H1 (cell line): ENCODE data around the gene CKB. TPM values are rescaled to one million over a fixed set of nuclear protein-coding genes. Genes with fewer than 3 reads are reported as not detected.

ENCODE experiments used
- CTCF ChIA-PET: fragments of 300-600 bp; sonication (Branson Sonifier 250); formaldehyde crosslinking; loops from one replicate; lab custom pipeline; 2021; ENCODE audit not compliant: partially characterized antibody; lab: Charles Lee
- POLR2A ChIA-PET: fragments of 300-600 bp; sonication (Branson Sonifier 250); formaldehyde crosslinking; loops from one replicate; lab custom pipeline; 2021; ENCODE audit warnings: inconsistent platforms; ENCODE audit not compliant: partially characterized antibody; lab: Charles Lee
- DNase-seq, 2 experiments: peaks; one replicate each; pipeline versions ENCODE4 v3.0.0 to v3.0.0-alpha.2; 2010 to 2022; ENCODE audit warnings: low spot score in 2 of 2, low read depth in 1 of 2, mixed read lengths in 1 of 2
- FAIRE-seq: peaks from 2 replicates; lab custom pipeline; 2011; peaks lifted over from hg19 to GRCh38; lab: Jason Lieb, UNC
- H2AFZ ChIP-seq: 2 replicates; pipeline ENCODE4 v1.8.1; 2012; ENCODE audit warnings: low read length, inconsistent platforms
- H2AK5ac ChIP-seq: 2 replicates; pipeline ENCODE4 v1.6.1; 2013; ENCODE audit warnings: low read depth, low read length
- H2BK120ac ChIP-seq: replicated peaks from 2 replicates; pipeline ENCODE3; 2013; ENCODE audit warnings: low read depth, low read length, inconsistent platforms
- H2BK12ac ChIP-seq: 2 replicates; pipeline ENCODE4 v1.6.1; 2013; ENCODE audit warnings: low read depth, low read length
- H2BK15ac ChIP-seq: 2 replicates; pipeline ENCODE4 v1.6.1; 2013; ENCODE audit warnings: low read length
- H2BK20ac ChIP-seq: 2 replicates; pipeline ENCODE4 v1.6.1; 2013; ENCODE audit warnings: low read length
- H2BK5ac ChIP-seq: 2 replicates; pipeline ENCODE4 v1.6.1; 2013; ENCODE audit warnings: low read depth, low read length
- H3K14ac ChIP-seq: 2 replicates; pipeline ENCODE4 v1.6.1; 2013; ENCODE audit warnings: inconsistent platforms; ENCODE audit not compliant: insufficient read length
- H3K18ac ChIP-seq: 2 replicates; pipeline ENCODE4 v1.6.1; 2013; ENCODE audit warnings: low read length; ENCODE audit errors: extremely low read depth
- H3K23ac ChIP-seq: 2 replicates; pipeline ENCODE4 v1.6.1; 2013; ENCODE audit warnings: inconsistent platforms; ENCODE audit not compliant: insufficient read length
- H3K23me2 ChIP-seq: 2 replicates; pipeline ENCODE4 v1.6.1; 2013; ENCODE audit warnings: low read depth, low read length
- H3K27ac ChIP-seq: 2 replicates; pipeline ENCODE4 v1.6.1; 2011; ENCODE audit warnings: low read depth, low read length, inconsistent platforms
- H3K27me3 ChIP-seq, 4 experiments: replicated peaks in 1 of 4; 1 replicate in 1 of 4; 2 replicates in 3 of 4; pipeline versions ENCODE4 v1.6.1 to v1.8.1; 2011 to 2013; ENCODE audit warnings: low read length in 3 of 4, mild to moderate bottlenecking in 3 of 4, inconsistent platforms in 2 of 4, mixed read lengths in 2 of 4, moderate library complexity in 1 of 4; ENCODE audit not compliant: control insufficient read depth in 3 of 4, insufficient read depth in 3 of 4; ENCODE audit errors: extremely low read depth in 1 of 4
- H3K36me3 ChIP-seq, 4 experiments: 2 replicates each; pipeline versions ENCODE4 v1.6.1 to v1.8.1; 2011 to 2013; ENCODE audit warnings: mild to moderate bottlenecking in 4 of 4, low read length in 3 of 4, moderate library complexity in 2 of 4, control low read depth in 1 of 4, inconsistent platforms in 1 of 4; ENCODE audit not compliant: insufficient read depth in 4 of 4, control insufficient read depth in 2 of 4
- H3K4ac ChIP-seq: replicated peaks from 2 replicates; pipeline ENCODE3; 2013; ENCODE audit warnings: low read length, low read depth, mixed read lengths, inconsistent platforms; ENCODE audit not compliant: insufficient read length
- H3K4me1 ChIP-seq, 4 experiments: replicated peaks in 1 of 4; 1 replicate in 1 of 4; 2 replicates in 3 of 4; pipeline versions ENCODE4 v1.6.1 to v1.8.1; 2011 to 2013; ENCODE audit warnings: low read length in 3 of 4, inconsistent platforms in 2 of 4, mixed read lengths in 1 of 4; ENCODE audit not compliant: insufficient read depth in 4 of 4, control insufficient read depth in 3 of 4
- H3K4me2 ChIP-seq, 2 experiments: 2 replicates each; pipeline versions ENCODE4 v1.6.1 to v1.8.1; 2011 to 2013; ENCODE audit warnings: low read depth in 2 of 2, low read length in 2 of 2, control low read depth in 1 of 2, inconsistent platforms in 1 of 2, mild to moderate bottlenecking in 1 of 2; ENCODE audit not compliant: insufficient read depth in 1 of 2
- H3K4me3 ChIP-seq, 4 experiments: fragments of 200-600, 300-600 bp in 1 of 4; sonication (generic), shearing (Covaris generic), sonication (Bioruptor Twin) in 1 of 4; 2 replicates each; pipeline versions ENCODE4 v1.5.1 to v1.8.1; 2011 to 2016; ENCODE audit warnings: low read length in 4 of 4, low read depth in 3 of 4, control low read depth in 2 of 4, inconsistent platforms in 2 of 4, mild to moderate bottlenecking in 2 of 4, mixed read lengths in 1 of 4, moderate library complexity in 1 of 4; ENCODE audit not compliant: insufficient read depth in 2 of 4; ENCODE audit errors: extremely low read depth in 1 of 4
- H3K56ac ChIP-seq: replicated peaks from 2 replicates; pipeline ENCODE3; 2013; ENCODE audit warnings: low read depth, mild to moderate bottlenecking, mixed read lengths, low read length, inconsistent platforms; ENCODE audit not compliant: insufficient read length
- H3K79me1 ChIP-seq: 2 replicates; pipeline ENCODE4 v1.6.1; 2013; ENCODE audit warnings: low read depth, low read length, control low read depth
- H3K79me2 ChIP-seq, 2 experiments: 2 replicates each; pipeline versions ENCODE4 v1.6.1 to v1.8.1; 2012 to 2013; ENCODE audit warnings: low read length in 2 of 2, mild to moderate bottlenecking in 2 of 2, inconsistent platforms in 1 of 2; ENCODE audit not compliant: insufficient read depth in 2 of 2, control insufficient read depth in 1 of 2
- H3K9ac ChIP-seq, 4 experiments: replicated peaks in 1 of 4; 1 replicate in 1 of 4; 2 replicates in 3 of 4; pipeline versions ENCODE4 v1.6.1 to v1.8.1; 2011 to 2013; ENCODE audit warnings: low read depth in 3 of 4, low read length in 3 of 4, control low read depth in 2 of 4, mild to moderate bottlenecking in 2 of 4, moderate library complexity in 2 of 4, inconsistent platforms in 1 of 4; ENCODE audit errors: extremely low read depth in 1 of 4
- H3K9me3 ChIP-seq, 2 experiments: 2 replicates each; pipeline versions ENCODE4 v1.6.1 to v1.8.1; 2012 to 2013; ENCODE audit warnings: mild to moderate bottlenecking in 2 of 2, moderate library complexity in 2 of 2, control low read depth in 1 of 2, inconsistent platforms in 1 of 2, low read depth in 1 of 2, low read length in 1 of 2, mixed read lengths in 1 of 2; ENCODE audit not compliant: insufficient read depth in 2 of 2
- H4K20me1 ChIP-seq, 2 experiments: replicated peaks in 1 of 2; 2 replicates each; pipeline versions ENCODE3 to v1.8.1; 2011 to 2013; ENCODE audit warnings: inconsistent platforms in 2 of 2, low read length in 2 of 2, mild to moderate bottlenecking in 1 of 2; ENCODE audit not compliant: insufficient read depth in 2 of 2, control insufficient read depth in 1 of 2
- H4K5ac ChIP-seq: 2 replicates; pipeline ENCODE4 v1.6.1; 2013; ENCODE audit warnings: low read length, low read depth, mixed read lengths, inconsistent platforms; ENCODE audit not compliant: insufficient read length
- H4K8ac ChIP-seq: 2 replicates; pipeline ENCODE4 v1.8.0; 2013; ENCODE audit warnings: mild to moderate bottlenecking, moderate library complexity, low read length, inconsistent platforms; ENCODE audit not compliant: insufficient read depth; ENCODE audit errors: extremely low read depth
- H4K91ac ChIP-seq: replicated peaks from 2 replicates; pipeline ENCODE3; 2013; ENCODE audit warnings: low read length, mixed read lengths, inconsistent platforms; ENCODE audit not compliant: insufficient read length
- HDAC6 ChIP-seq: IDR thresholded peaks from one replicate; pipeline ENCODE4 v1.7.1; 2012; ENCODE audit warnings: low read depth, mild to moderate bottlenecking, inconsistent platforms, low read length, moderate library complexity
- JUND ChIP-seq: IDR thresholded peaks from 2 replicates; pipeline ENCODE4 v1.6.1; 2011; ENCODE audit warnings: mild to moderate bottlenecking, improper control_type of control experiment, low read length
- MAX ChIP-seq: IDR thresholded peaks from 2 replicates; pipeline ENCODE4 v1.6.1; 2012; ENCODE audit warnings: inconsistent platforms
- PHF8 ChIP-seq: fragments of 200-600 bp; sonication (generic); conservative IDR thresholded peaks from 2 replicates; pipeline ENCODE4 v1.7.1; 2012; ENCODE audit warnings: low read depth, mild to moderate bottlenecking, inconsistent platforms, low read length, moderate library complexity
- RNF2 ChIP-seq: fragments of 200-900, 300-1000 bp; sonication (generic); IDR thresholded peaks from 2 replicates; pipeline ENCODE4 v1.7.1; 2016; ENCODE audit warnings: borderline replicate concordance, low read depth, mild to moderate bottlenecking, antibody characterized with exemption, low read length; ENCODE audit not compliant: poor library complexity, severe bottlenecking; ENCODE audit errors: missing control alignments
- SIN3A ChIP-seq, 2 experiments: IDR thresholded peaks in 1 of 2; conservative IDR thresholded peaks in 1 of 2; 2 replicates each; pipeline ENCODE4 v1.6.1; 2011 to 2012; ENCODE audit warnings: low read length in 2 of 2, improper control_type of control experiment in 1 of 2, low read depth in 1 of 2, mild to moderate bottlenecking in 1 of 2
- WGBS, 2 experiments: shearing (Covaris generic) in 1 of 2; methylation state at CpG; one replicate each; pipeline versions ENCODE4 v1.1.6 to v1.1.7; 2013 to 2015; ENCODE audit warnings: low lambda C conversion rate in 2 of 2, mixed read lengths in 2 of 2, inconsistent platforms in 1 of 2, low coverage in 1 of 2, missing lambda C conversion rate in 1 of 2; ENCODE audit not compliant: insufficient replicate concordance in 2 of 2, insufficient coverage in 1 of 2, insufficient read length in 1 of 2; ENCODE audit errors: extremely low coverage in 1 of 2, missing lambda C conversion rate in 1 of 2; 5-methylcytosine and 5-hydroxymethylcytosine counted together
- polyA plus RNA-seq, 7 experiments: library from polyadenylated mRNA; depleted of rRNA in 3 of 7; stranded (reverse) in 5 of 7; unstranded in 2 of 7; fragments of >200 nt in 5 of 7; fragments of 200-250 nt in 2 of 7; gene quantifications; 1 replicate in 5 of 7; 2 replicates in 1 of 7; 4 replicates in 1 of 7; pipeline versions ENCODE4 v1.2.1 to v1.2.3, GENCODE V29; 2011 to 2013; ENCODE audit warnings: missing spikeins in 2 of 7, mixed read lengths in 2 of 7
- total RNA-seq: library from RNA; stranded (reverse); fragmentation: NEBNext Ultra II Directional; extraction: Animal tissue kit (Norgen Biotek cat#: 25700); gene quantifications from 2 replicates; pipeline ENCODE4 v1.2.1, GENCODE V29; 2021

Gene CKB
- total and polyA plus RNA-seq, 2 of the 8 experiments (the other 6 are each of a cell fraction or from before 2014, with no cell fraction given), result 538 to 950 TPM

GRCh38 chr14:103530390-103530789 lies 7.8 kb upstream of the CKB start:
- no peak overlapping the region for H4K91ac ChIP-seq
- H3K14ac ChIP-seq, result no peak overlapping the region
- H3K9me3 ChIP-seq, result no peaks in the 10 kb centered on the region
- no peak overlapping the region for H3K4ac ChIP-seq
- no peak overlapping the region for H3K56ac ChIP-seq
- peaks cover 24% of the 10 kb centered on the region for H3K79me1 ChIP-seq
- no peak overlapping the region for H3K9ac ChIP-seq
- peaks cover 0 to 12% (median 10%) of the 10 kb centered on the region in 4 experiments; a peak in 6 of 7 replicates for H3K4me1 ChIP-seq
- FAIRE-seq, result no peak
- peak overlapping the region in 2 of 4 experiments; percentile 96 to 97; a peak in 2 of 8 replicates for H3K4me3 ChIP-seq
- H3K18ac ChIP-seq, result no peak overlapping the region
- peak overlapping the region; percentile 87 to 97; a peak in 2 of 4 replicates for H3K4me2 ChIP-seq
- H2AFZ ChIP-seq, result no peak overlapping the region
- peaks cover 8% of the 10 kb centered on the region; the same call in 1 of the 2 replicates for H3K23me2 ChIP-seq
- no peak overlapping the region for H2BK20ac ChIP-seq
- no peak overlapping the region for H4K8ac ChIP-seq
- DNase-seq, result peak in 1 of 2 experiments; percentile 78
- ChIA-PET POLR2A (interaction anchor here (0.6 to 29.8 kb wide), 8 partner anchors 10 to 165 kb away, joined by 3 to 844 read pairs (median 4); partner anchors contain the start of genes BAG5 and CKB), CTCF (interaction anchor here (0.6 to 28.8 kb wide), 5 partner anchors 16 to 425 kb away, joined by 3 to 921 read pairs (median 3); partner anchors contain the start of gene CKB)
- no peak overlapping the region for H3K23ac ChIP-seq
- peaks cover 5 to 20% of the 10 kb centered on the region in 2 experiments; a peak in 3 of 4 replicates for H3K79me2 ChIP-seq
- no peak overlapping the region for H2AK5ac ChIP-seq
- no peak overlapping the region for H2BK12ac ChIP-seq
- peaks cover 13 to 37% of the 10 kb centered on the region in 2 experiments for H4K20me1 ChIP-seq
- peaks cover 0 to 17% (median 1%) of the 10 kb centered on the region in 4 experiments; a peak in 3 of 8 replicates for H3K36me3 ChIP-seq
- peaks cover 0 to 6% (median 0%) of the 10 kb centered on the region in 4 experiments; a peak in 2 of 7 replicates for H3K27me3 ChIP-seq
- no peak overlapping the region for H2BK5ac ChIP-seq
- WGBS, 2 experiments, result 76% methylated on average over 7 of the region's 7 CpGs; no CpG with 5 or more reads in 1 of the 2 experiments
- H3K27ac ChIP-seq, result no peak overlapping the region
- no peak overlapping the region for H2BK15ac ChIP-seq
- no peak overlapping the region for H4K5ac ChIP-seq
- H2BK120ac ChIP-seq, result no peak overlapping the region
- TF ChIP-seq JUND (no peak), SIN3A (conservative IDR thresholded peaks at IDR 0.05 in 1 of 2, IDR thresholded peaks at IDR 0.05 in 1 of 2; ENCODE audit: low read depth in 1 of 2, low read length in 2 of 2) (peak; percentile 95 to 96), HDAC6 (no peak), RNF2 (no peak), MAX (peak; percentile 39; the same call in 1 of the 2 replicates), PHF8 (no peak)
